HG03354 (cell line): ENCODE data around the gene C6orf136.
"Not testable (repeated sequence)": the region's sequence is repeated elsewhere in the genome, so short reads cannot be mapped to it uniquely, and the experiment has no call there.

Source experiments
- ATAC-seq: cut with Tn5 transposase; IDR thresholded peaks from one replicate; pipeline ENCODE4 v1.9.1; 2021; ENCODE audit warnings: mild to moderate bottlenecking; ENCODE audit not compliant: unreplicated experiment, poor library complexity, severe bottlenecking

Gene C6orf136

GRCh38 chr6:30654798-30655742 is 8.1 kb downstream of the C6orf136 start:
- no peak for ATAC-seq

GRCh38 chr6:30655743-30656094 is 8.8 kb downstream of the C6orf136 start:
- no peak for ATAC-seq

- no peak for ATAC-seq
Measured at GRCh38 chr6:30656513-30656912, 9.6 kb downstream of the C6orf136 start.

- ATAC-seq: no peak
Measured at GRCh38 chr6:30657454-30657853, 10.5 kb downstream of the C6orf136 start.

GRCh38 chr6:30657922-30658321 is 11.0 kb downstream of the C6orf136 start:
- not testable (repeated sequence) for ATAC-seq

GRCh38 chr6:30664994-30665767 is 18.2 kb downstream of the C6orf136 start:
- no peak for ATAC-seq

GRCh38 chr6:30666300-30666699 is 19.4 kb downstream of the C6orf136 start:
- not testable (repeated sequence) for ATAC-seq

GRCh38 chr6:30670760-30671527 is 24.0 kb downstream of the C6orf136 start:
- no peak for ATAC-seq

GRCh38 chr6:30672445-30673253 is 25.7 kb downstream of the C6orf136 start, which contains the start of gene DHX16:
DHX16 (minus strand) TSS chr6:30673006; CDS start chr6:30672841, 165 bp downstream.
- peak; percentile 75 for ATAC-seq

- no peak for ATAC-seq
Measured at GRCh38 chr6:30676660-30677285, 29.8 kb downstream of the C6orf136 start.

- peak; percentile 43 for ATAC-seq
Measured at GRCh38 chr6:30678964-30679726, 32.2 kb downstream of the C6orf136 start.

- ATAC-seq: no peak
Measured at GRCh38 chr6:30679765-30680535, 33.0 kb downstream of the C6orf136 start.

- ATAC-seq: no peak
Measured at GRCh38 chr6:30681766-30682142, 34.8 kb downstream of the C6orf136 start.

- peak; percentile 44 for ATAC-seq
Measured at GRCh38 chr6:30682143-30683117, 35.5 kb downstream of the C6orf136 start.

GRCh38 chr6:30683183-30683979 is 36.4 kb downstream of the C6orf136 start:
- ATAC-seq: no peak

- ATAC-seq: no peak
Measured at GRCh38 chr6:30683980-30684338, 37.0 kb downstream of the C6orf136 start.
